MM.1S (cell line): ENCODE data around the gene ZNF534.

ENCODE experiments used
- EZH2phosphoT487 ChIP-seq: fragments of 300-600 bp; sonication (generic); IDR thresholded peaks from 2 replicates; pipeline ENCODE4 v1.6.1; 2018; ENCODE audit warnings: antibody characterized with exemption, low read length
- TF ChIP-seq, protein P1 (sequence below): fragments of 300-600 bp; sonication (generic); IDR thresholded peaks from 2 replicates; pipeline ENCODE4 v1.5.1; 2016; ENCODE audit warnings: antibody characterized with exemption, low read length, mixed read lengths

DNA sequence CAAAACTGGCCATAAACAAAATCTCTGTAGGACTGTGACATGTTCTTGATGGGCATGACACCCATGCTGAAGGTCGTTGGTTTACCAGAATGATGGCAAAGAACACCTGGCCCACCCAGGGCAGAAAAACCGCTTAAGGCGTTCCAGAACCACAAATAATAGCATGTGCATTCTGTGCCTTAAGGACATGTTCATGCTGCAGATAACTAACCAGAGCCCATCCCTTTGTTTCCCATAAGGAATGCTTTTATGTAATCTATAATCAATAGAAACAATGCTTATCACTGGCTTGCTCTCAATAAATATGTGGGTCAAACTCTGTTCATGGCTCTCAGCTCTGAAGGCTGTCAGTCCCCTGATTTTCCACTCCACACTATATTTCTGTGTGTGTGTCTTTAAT, 13.2 kb downstream of the ZNF534 start:
- TF ChIP-seq EZH2phosphoT487, result no peak
- TF ChIP-seq, protein P1, sequence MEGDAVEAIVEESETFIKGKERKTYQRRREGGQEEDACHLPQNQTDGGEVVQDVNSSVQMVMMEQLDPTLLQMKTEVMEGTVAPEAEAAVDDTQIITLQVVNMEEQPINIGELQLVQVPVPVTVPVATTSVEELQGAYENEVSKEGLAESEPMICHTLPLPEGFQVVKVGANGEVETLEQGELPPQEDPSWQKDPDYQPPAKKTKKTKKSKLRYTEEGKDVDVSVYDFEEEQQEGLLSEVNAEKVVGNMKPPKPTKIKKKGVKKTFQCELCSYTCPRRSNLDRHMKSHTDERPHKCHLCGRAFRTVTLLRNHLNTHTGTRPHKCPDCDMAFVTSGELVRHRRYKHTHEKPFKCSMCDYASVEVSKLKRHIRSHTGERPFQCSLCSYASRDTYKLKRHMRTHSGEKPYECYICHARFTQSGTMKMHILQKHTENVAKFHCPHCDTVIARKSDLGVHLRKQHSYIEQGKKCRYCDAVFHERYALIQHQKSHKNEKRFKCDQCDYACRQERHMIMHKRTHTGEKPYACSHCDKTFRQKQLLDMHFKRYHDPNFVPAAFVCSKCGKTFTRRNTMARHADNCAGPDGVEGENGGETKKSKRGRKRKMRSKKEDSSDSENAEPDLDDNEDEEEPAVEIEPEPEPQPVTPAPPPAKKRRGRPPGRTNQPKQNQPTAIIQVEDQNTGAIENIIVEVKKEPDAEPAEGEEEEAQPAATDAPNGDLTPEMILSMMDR, result no peak
